ENCODE results near the gene CACNB2. TPM values are rescaled to one million over a fixed set of nuclear protein-coding genes. Genes with fewer than 3 reads are reported as not detected.

CACNB2 gene
- total RNA-seq, 4 donors from 2014 or later: 11.6 to 13.8 (median 12.1) TPM

DNA sequence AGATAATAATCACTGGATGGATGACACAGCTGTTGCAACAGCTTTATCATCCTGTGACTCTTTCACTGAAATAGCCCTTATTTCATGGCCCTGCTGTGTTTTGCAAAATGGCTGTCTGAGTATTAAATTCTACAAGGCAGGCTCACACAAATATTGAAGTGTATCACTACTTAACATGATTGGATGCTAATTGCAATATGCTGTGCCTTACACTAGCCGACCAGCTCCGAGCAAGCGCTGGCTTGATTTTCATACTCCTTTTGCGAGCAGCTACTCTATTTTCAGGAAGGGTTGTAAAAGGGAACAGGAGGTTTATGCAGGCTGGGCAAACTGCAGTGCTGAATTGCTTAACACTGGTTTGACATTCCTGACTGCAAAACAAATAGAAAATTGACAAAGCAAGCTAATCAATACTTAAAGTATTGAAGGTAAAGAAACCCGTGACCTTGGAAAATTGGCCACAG is 121.6 kb downstream of the CACNB2 start:
- 71% methylated on average over 5 of the region's 5 CpGs for WGBS
- Histone ChIP-seq H3K27ac (no peak overlapping the region), H3K9me3 (no peaks in the 10 kb centered on the region), H3K36me3 (no peaks in the 10 kb centered on the region), H3K4me1 (peaks cover 2% of the 10 kb centered on the region), H3K4me3 (no peak overlapping the region), H3K27me3 (no peaks in the 10 kb centered on the region)
- no peak for DNase-seq (ENCODE audit: low spot score in 2 of 2)
- no peak for TF ChIP-seq POLR2A (IDR thresholded peaks at IDR 0.05)
- no peak for TF ChIP-seq POLR2AphosphoS5 (IDR thresholded peaks at IDR 0.05)
- TF ChIP-seq EP300 (IDR thresholded peaks at IDR 0.05): no peak
- no peak for TF ChIP-seq CTCF (IDR thresholded peaks at IDR 0.05)

- H3K9me3 ChIP-seq: no peaks in the 10 kb centered on the region
- TF ChIP-seq CTCF (IDR thresholded peaks at IDR 0.05) (no peak), POLR2AphosphoS5 (IDR thresholded peaks at IDR 0.05) (no peak), EP300 (IDR thresholded peaks at IDR 0.05) (no peak)
- H3K27ac ChIP-seq: no peak overlapping the region
- H3K27me3 ChIP-seq: no peaks in the 10 kb centered on the region
- H3K4me3 ChIP-seq: no peak overlapping the region
- 86% methylated on average over 5 of the region's 5 CpGs for WGBS
- no peak for DNase-seq (ENCODE audit: low spot score in 2 of 2)
- no peaks in the 10 kb centered on the region for H3K36me3 ChIP-seq
- H3K4me1 ChIP-seq: peaks cover 2% of the 10 kb centered on the region
These were observed 124.3 kb downstream of the CACNB2 start for GRCh38 chr10:18264466-18265050.

DNA sequence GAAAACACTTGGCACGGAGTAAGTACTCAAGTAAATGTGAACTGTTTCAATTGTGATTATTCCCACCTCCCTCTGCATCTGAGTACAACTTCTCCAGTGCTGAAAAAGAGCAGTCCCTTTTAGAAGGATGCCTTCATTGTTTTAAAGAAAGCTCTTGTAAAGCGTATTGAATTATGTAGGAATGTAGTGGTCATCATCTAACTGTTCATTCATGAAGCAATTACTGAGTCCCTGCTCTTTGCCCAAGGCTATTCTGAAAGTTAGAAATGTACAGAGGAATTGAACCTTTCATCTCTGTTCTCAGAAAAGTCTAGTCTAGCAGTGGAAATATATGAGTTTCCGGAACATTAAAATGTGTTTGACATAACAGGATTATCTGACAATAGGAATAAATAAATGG is 127.8 kb downstream of the CACNB2 start:
- H3K27me3 ChIP-seq: no peaks in the 10 kb centered on the region
- no peak overlapping the region for H3K27ac ChIP-seq
- no peak overlapping the region for H3K4me3 ChIP-seq
- H3K4me1 ChIP-seq: no peaks in the 10 kb centered on the region
- 88% methylated on average over 3 of the region's 3 CpGs for WGBS
- no peak for TF ChIP-seq POLR2AphosphoS5 (IDR thresholded peaks at IDR 0.05)
- no peak for TF ChIP-seq POLR2A (IDR thresholded peaks at IDR 0.05)
- TF ChIP-seq CTCF (IDR thresholded peaks at IDR 0.05): no peak
- no peak for DNase-seq (ENCODE audit: low spot score in 2 of 2)
- no peaks in the 10 kb centered on the region for H3K36me3 ChIP-seq
- no peaks in the 10 kb centered on the region for H3K9me3 ChIP-seq

DNA sequence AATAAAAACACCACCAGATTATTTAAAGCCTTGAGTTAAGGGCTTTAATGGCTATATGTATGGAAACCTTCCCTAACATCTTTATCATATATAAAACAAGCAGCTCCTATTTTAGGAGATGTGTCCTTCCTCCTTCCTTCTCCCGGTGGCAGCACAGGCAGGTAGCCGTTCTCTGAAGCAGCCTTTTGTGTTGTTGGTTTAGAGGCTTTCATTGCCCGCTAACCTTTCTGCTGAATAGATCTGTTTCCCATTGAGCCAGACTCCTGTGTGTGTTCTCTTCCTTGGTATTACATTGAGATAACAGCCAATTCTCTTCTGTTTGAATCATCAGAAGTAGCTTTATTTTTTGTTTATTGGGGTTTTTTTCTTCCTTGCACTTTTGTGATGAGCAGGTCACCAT is 131.3 kb downstream of the CACNB2 start:
- Histone ChIP-seq H3K9me3 (no peaks in the 10 kb centered on the region), H3K27ac (no peak overlapping the region), H3K4me3 (no peak overlapping the region), H3K36me3 (no peaks in the 10 kb centered on the region), H3K27me3 (no peaks in the 10 kb centered on the region), H3K4me1 (no peaks in the 10 kb centered on the region)
- TF ChIP-seq POLR2A (IDR thresholded peaks at IDR 0.05): no peak
- no peak for TF ChIP-seq CTCF (IDR thresholded peaks at IDR 0.05)
- no peak for TF ChIP-seq POLR2AphosphoS5 (IDR thresholded peaks at IDR 0.05)
- TF ChIP-seq EP300 (IDR thresholded peaks at IDR 0.05): no peak
- WGBS: 81% methylated on average over 3 of the region's 3 CpGs
- no peak for DNase-seq (ENCODE audit: low spot score in 2 of 2)

DNA sequence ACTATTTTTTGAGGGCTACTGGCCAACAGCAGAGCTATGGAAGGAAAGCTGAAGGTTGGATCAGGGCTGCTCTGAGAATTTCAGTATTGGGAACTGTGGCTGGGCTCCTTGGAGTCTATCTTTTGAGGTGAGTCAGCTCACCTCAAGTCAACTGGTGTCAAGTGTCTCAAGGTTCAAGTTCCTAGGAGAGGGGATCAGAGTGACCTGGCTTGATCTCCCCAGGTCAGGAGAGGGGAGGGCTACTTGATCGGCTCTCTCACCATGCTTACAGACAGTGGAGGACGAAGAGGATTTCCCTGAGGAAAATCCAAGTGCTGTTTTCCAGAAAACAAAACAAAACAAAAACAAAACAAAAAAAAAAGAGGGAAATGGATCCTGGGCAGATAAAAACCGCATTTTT is 132.8 kb downstream of the CACNB2 start:
- H3K4me1 ChIP-seq: no peaks in the 10 kb centered on the region
- no peak for DNase-seq (ENCODE audit: low spot score in 2 of 2)
- TF ChIP-seq EP300 (IDR thresholded peaks at IDR 0.05) (no peak), POLR2A (IDR thresholded peaks at IDR 0.05) (no peak), CTCF (IDR thresholded peaks at IDR 0.05) (no peak)
- no peaks in the 10 kb centered on the region for H3K9me3 ChIP-seq
- H3K4me3 ChIP-seq: no peak overlapping the region
- H3K27me3 ChIP-seq: no peaks in the 10 kb centered on the region
- no peak overlapping the region for H3K27ac ChIP-seq
- 85% methylated on average over 3 of the region's 3 CpGs for WGBS
- no peaks in the 10 kb centered on the region for H3K36me3 ChIP-seq
